Fibroblast of villous mesenchyme (primary cell): ENCODE data around the gene ATL2. TPM values are rescaled to one million over a fixed set of nuclear protein-coding genes. Genes with fewer than 3 reads are reported as not detected.

Experiments used
- DNase-seq: peaks from one replicate; pipeline ENCODE4 v3.0.0-alpha.2; 2010; ENCODE audit warnings: low read depth
- H3K4me3 ChIP-seq: 2 replicates; pipeline ENCODE4 v1.5.1; 2011; ENCODE audit warnings: low read depth, mild to moderate bottlenecking, low read length
- total RNA-seq: library from RNA; depleted of rRNA; stranded (reverse); fragments of >200 nt; gene quantifications from 2 replicates; pipeline ENCODE4 v1.2.3, GENCODE V29; 2012
- TF ChIP-seq, protein P1 (sequence below): IDR thresholded peaks from 2 replicates; pipeline ENCODE4 v1.5.1; 2012; ENCODE audit warnings: low read depth, mild to moderate bottlenecking, low read length; ENCODE audit not compliant: insufficient read depth

Gene ATL2
- total RNA-seq, 1 donor, result 65.6 TPM

DNA sequence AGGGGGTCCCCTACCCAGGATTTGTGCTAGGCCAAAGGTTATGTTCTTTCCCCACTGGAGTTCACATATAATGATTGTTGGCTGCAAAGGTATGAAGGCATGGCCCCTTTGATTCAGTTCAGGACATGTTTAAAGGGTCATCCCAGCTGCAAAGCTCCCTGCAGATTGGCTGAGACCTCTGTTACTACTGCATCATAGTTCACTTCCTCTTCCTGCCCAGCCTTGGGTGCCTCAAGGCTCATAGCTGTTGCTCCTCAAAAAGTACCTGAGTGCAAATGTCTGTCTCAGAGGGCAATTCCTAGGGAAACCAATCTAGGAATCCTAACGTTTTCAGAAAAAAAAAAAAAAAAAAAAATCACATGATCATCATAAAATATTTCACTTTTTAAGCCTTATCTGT, 125.1 kb downstream of the ATL2 start:
- TF ChIP-seq, protein P1, sequence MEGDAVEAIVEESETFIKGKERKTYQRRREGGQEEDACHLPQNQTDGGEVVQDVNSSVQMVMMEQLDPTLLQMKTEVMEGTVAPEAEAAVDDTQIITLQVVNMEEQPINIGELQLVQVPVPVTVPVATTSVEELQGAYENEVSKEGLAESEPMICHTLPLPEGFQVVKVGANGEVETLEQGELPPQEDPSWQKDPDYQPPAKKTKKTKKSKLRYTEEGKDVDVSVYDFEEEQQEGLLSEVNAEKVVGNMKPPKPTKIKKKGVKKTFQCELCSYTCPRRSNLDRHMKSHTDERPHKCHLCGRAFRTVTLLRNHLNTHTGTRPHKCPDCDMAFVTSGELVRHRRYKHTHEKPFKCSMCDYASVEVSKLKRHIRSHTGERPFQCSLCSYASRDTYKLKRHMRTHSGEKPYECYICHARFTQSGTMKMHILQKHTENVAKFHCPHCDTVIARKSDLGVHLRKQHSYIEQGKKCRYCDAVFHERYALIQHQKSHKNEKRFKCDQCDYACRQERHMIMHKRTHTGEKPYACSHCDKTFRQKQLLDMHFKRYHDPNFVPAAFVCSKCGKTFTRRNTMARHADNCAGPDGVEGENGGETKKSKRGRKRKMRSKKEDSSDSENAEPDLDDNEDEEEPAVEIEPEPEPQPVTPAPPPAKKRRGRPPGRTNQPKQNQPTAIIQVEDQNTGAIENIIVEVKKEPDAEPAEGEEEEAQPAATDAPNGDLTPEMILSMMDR, result no peak
- DNase-seq, result no peak
- H3K4me3 ChIP-seq, result no peak overlapping the region

DNA sequence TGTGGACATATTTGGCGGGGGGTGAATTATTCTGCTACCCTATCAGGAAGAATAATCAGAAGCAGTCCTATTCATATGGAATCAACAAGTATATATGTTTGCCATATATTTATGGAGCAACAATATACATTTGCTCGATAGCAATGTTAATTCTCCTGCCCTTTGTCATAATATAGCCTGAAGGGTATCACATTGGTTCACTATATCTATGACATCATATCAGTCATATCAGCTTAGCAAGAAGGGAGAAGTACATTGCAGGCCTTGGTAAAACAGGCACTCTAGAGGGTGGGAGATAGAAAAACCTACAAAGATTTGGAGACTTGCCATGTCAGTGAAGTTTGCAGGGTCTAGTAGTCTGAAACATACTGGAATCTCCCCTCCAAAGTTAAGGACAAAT, 128.4 kb downstream of the ATL2 start:
- TF ChIP-seq, protein P1, result no peak
- no peak for DNase-seq
- H3K4me3 ChIP-seq, result no peak overlapping the region

DNA sequence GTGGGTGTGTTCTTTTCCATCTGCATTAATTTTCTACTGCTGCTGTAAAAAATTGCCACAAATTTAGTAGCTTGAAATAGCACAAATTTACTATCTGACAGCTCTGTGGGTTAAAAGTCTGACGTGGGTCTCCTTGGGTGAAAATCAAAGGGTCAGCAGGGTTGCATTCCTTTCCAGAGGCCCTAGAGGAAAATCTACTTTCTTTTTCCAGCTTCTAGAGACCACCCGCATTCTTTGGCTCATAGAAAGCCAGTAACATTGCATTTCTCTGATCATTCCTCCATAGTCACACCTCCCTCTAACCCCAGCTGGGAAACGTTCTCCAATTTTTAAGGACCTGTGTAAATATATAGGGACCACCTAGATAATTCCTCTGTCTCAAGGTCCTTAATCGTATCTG, 128.8 kb downstream of the ATL2 start:
- no peak overlapping the region for H3K4me3 ChIP-seq
- TF ChIP-seq, protein P1, result no peak
- DNase-seq, result no peak

DNA sequence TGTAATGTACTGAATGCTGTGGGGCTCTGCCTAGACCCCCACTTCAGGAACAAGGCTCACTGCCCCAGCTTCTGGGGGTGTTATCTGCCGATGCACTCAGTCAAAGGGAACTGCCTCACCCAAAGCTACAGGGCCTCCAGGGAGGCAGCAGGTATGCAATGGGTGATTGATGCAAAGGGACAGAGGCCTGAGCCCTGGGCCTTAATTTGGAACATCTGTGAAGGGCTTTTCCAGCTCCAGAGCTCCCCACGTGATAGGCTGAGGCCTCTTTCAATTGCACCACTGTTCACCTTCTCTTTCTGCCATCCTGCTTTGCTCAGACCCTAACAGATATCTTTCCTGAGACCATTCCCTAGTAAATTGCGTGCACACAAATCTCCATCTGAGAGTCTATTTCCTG, 131.0 kb downstream of the ATL2 start:
- DNase-seq, result no peak
- TF ChIP-seq, protein P1, result no peak
- H3K4me3 ChIP-seq, result no peak overlapping the region

DNA sequence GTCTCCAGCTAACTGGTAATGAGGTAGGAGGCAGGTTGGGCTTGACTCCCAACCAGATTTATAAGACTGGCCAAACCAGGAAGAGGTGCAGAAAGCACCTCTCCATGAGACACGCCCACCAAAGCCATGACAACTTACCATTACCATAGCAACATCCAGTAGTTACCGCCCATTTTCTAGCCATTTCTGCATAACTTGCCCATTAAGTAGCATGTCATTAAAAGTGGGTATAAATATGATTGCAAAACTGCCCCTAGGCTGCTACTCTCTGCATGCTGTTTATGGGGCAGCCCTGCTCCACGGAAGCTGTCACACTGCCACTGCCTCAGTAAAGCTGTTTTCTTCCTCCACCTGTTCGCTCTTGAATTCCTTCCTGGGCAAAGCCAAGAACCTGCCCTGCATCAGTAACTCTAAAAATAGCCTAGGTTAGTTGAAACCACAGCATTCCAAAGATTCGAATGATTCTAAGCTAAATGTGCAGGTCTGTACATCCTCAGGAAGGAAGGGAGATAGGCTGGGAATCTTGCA, 131.9 kb downstream of the ATL2 start:
- DNase-seq, result no peak
- no peak overlapping the region for H3K4me3 ChIP-seq
- TF ChIP-seq, protein P1, result no peak

DNA sequence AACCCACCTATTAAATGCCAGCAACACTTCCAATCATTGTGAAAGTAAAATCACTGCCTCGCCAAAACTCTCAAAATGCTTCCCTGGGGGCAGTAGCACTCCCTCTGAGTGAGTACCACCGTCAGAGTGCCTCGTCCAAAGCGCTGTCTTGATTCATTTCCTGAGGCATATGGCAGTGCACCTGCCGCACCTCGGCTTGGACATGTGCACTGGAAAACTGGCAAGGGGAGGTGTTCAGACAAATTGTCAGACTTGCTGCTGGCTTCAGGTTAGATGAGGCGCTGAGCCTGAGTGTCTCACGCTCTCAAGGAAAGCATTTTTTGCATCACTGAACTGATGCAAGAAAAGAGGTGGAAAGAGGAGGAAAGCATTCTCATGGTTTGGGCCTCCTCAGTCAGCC, 132.8 kb downstream of the ATL2 start:
- no peak overlapping the region for H3K4me3 ChIP-seq
- TF ChIP-seq, protein P1, result no peak
- DNase-seq, result no peak

Other genes with a start within 250 kb of the ATL2 start
- gene HNRNPLL, start 225.7 kb upstream of the ATL2 start, total RNA-seq, result 40.6 and 57.0 TPM in 2 replicates